Activated naive CD4-positive, alpha-beta T cell treated with anti-CD3 and anti-CD28 coated beads, Interleukin-2, amount 50 U/mL, for 72 hours (primary cell): ENCODE measurements around the gene C8G. TPM values are rescaled to one million over a fixed set of nuclear protein-coding genes. Genes with fewer than 3 reads are reported as not detected.

Experiments
- ATAC-seq, 2 donors: fragments of 150-1000 bp; cut with Tn5 transposase; 2 replicates each; pipeline ENCODE4 v1.10.0; 2021; ENCODE audit warnings: mild to moderate bottlenecking in 2 of 2, moderate library complexity in 2 of 2
- DNase-seq, 2 donors: peaks; one replicate each; pipeline ENCODE4 v3.0.0; 2021 to 2022; ENCODE audit warnings: low spot score in 2 of 2
- H3K27ac Mint-ChIP-seq, 2 donors: one replicate each; pipeline ENCODE4 v1.8.0; 2022; ENCODE audit warnings: mild to moderate bottlenecking in 2 of 2, mixed read lengths in 2 of 2
- H3K36me3 Mint-ChIP-seq, 2 donors: one replicate each; pipeline ENCODE4 v1.8.0; 2022; ENCODE audit warnings: mixed read lengths in 2 of 2
- H3K9me3 Mint-ChIP-seq, 2 donors: one replicate each; pipeline ENCODE4 v1.8.0; 2022; ENCODE audit warnings: mixed read lengths in 2 of 2
- total RNA-seq, 2 donors: library from RNA; stranded (reverse); gene quantifications; one replicate each; pipeline ENCODE4 v1.2.3, GENCODE V29; 2022

C8G gene
- total RNA-seq, 2 donors from 2014 or later, result 1.5 to 2.5 TPM

- H3K27ac Mint-ChIP-seq, result no peak overlapping the region
- no peaks in the 10 kb centered on the region for H3K36me3 Mint-ChIP-seq
- H3K9me3 Mint-ChIP-seq, result no peaks in the 10 kb centered on the region
- DNase-seq (no peak), ATAC-seq (no peak)
Measured at GRCh38 chr9:136964833-136965422, 19.9 kb downstream of the C8G start.

- H3K9me3 Mint-ChIP-seq, result no peaks in the 10 kb centered on the region
- peak; percentile 51 to 57 for ATAC-seq
- no peaks in the 10 kb centered on the region for H3K36me3 Mint-ChIP-seq
- DNase-seq, result no peak
- H3K27ac Mint-ChIP-seq, result peak overlapping the region in 1 of 2 donors; percentile 46
Measured at GRCh38 chr9:136965771-136966484, 20.9 kb downstream of the C8G start.

- H3K27ac Mint-ChIP-seq, result no peak overlapping the region
- no peaks in the 10 kb centered on the region for H3K9me3 Mint-ChIP-seq
- DNase-seq (no peak), ATAC-seq (no peak)
- H3K36me3 Mint-ChIP-seq, result no peaks in the 10 kb centered on the region
Measured at GRCh38 chr9:136968333-136969127, 23.5 kb downstream of the C8G start.

GRCh38 chr9:136969150-136969549 lies 24.1 kb downstream of the C8G start:
- Mint-ChIP-seq H3K27ac (no peak overlapping the region), H3K36me3 (no peaks in the 10 kb centered on the region), H3K9me3 (no peaks in the 10 kb centered on the region)
- no peak for ATAC-seq
- DNase-seq, result no peak

GRCh38 chr9:136969774-136970173 lies 24.7 kb downstream of the C8G start:
- Mint-ChIP-seq H3K27ac (no peak overlapping the region), H3K36me3 (no peaks in the 10 kb centered on the region), H3K9me3 (no peaks in the 10 kb centered on the region)
- DNase-seq, result no peak
- ATAC-seq, result no peak

GRCh38 chr9:136970361-136970760 lies 25.3 kb downstream of the C8G start:
- Mint-ChIP-seq H3K36me3 (no peaks in the 10 kb centered on the region), H3K9me3 (no peaks in the 10 kb centered on the region), H3K27ac (no peak overlapping the region)
- ATAC-seq (no peak), DNase-seq (no peak)

- Mint-ChIP-seq H3K27ac (no peak overlapping the region), H3K9me3 (no peaks in the 10 kb centered on the region), H3K36me3 (no peaks in the 10 kb centered on the region)
- no peak for DNase-seq
- no peak for ATAC-seq
Measured at GRCh38 chr9:136971746-136972145, 26.7 kb downstream of the C8G start.

GRCh38 chr9:136972335-136972734 lies 27.3 kb downstream of the C8G start:
- Mint-ChIP-seq H3K9me3 (no peaks in the 10 kb centered on the region), H3K36me3 (no peaks in the 10 kb centered on the region), H3K27ac (no peak overlapping the region)
- DNase-seq, result no peak
- ATAC-seq, result no peak

- no peak for DNase-seq
- H3K36me3 Mint-ChIP-seq, result no peaks in the 10 kb centered on the region
- H3K9me3 Mint-ChIP-seq, result no peaks in the 10 kb centered on the region
- ATAC-seq, result no peak
- no peak overlapping the region for H3K27ac Mint-ChIP-seq
Measured at GRCh38 chr9:136972743-136973142, 27.7 kb downstream of the C8G start.

GRCh38 chr9:136973618-136974617 lies 28.9 kb downstream of the C8G start:
- Mint-ChIP-seq H3K36me3 (no peaks in the 10 kb centered on the region), H3K27ac (no peak overlapping the region), H3K9me3 (no peaks in the 10 kb centered on the region)
- ATAC-seq (no peak), DNase-seq (no peak)

GRCh38 chr9:136974817-136975535 lies 29.9 kb downstream of the C8G start:
- DNase-seq (no peak), ATAC-seq (no peak)
- Mint-ChIP-seq H3K27ac (no peak overlapping the region), H3K9me3 (no peaks in the 10 kb centered on the region), H3K36me3 (no peaks in the 10 kb centered on the region)

GRCh38 chr9:136975644-136976043 lies 30.6 kb downstream of the C8G start:
- Mint-ChIP-seq H3K27ac (no peak overlapping the region), H3K9me3 (no peaks in the 10 kb centered on the region)

GRCh38 chr9:136977223-136977622 lies 32.2 kb downstream of the C8G start, which contains the start of gene PTGDS:
PTGDS (plus strand) TSS chr9:136977504; CDS start chr9:136977579, 75 bp downstream.
- H3K27ac Mint-ChIP-seq, result no peak within 1 kb of the TSS
- DNase-seq (no peak), ATAC-seq (no peak)
- H3K36me3 Mint-ChIP-seq, result no peaks in the 10 kb centered on the region
- H3K9me3 Mint-ChIP-seq, result no peaks in the 10 kb centered on the region

More at GRCh38 chr9:136975644-136976043, 30.6 kb downstream of the C8G start:
- H3K36me3 Mint-ChIP-seq, result no peaks in the 10 kb centered on the region
- peak in 1 of 2 donors; percentile 50 for DNase-seq
- peak in 1 of 2 donors; percentile 12 for ATAC-seq

GRCh38 chr9:136977649-136978072 lies 32.6 kb downstream of the C8G start:
- no peak for ATAC-seq
- Mint-ChIP-seq H3K27ac (no peak overlapping the region), H3K36me3 (no peaks in the 10 kb centered on the region), H3K9me3 (no peaks in the 10 kb centered on the region)
- no peak for DNase-seq

GRCh38 chr9:136978073-136978864 lies 33.2 kb downstream of the C8G start:
- no peak overlapping the region for H3K27ac Mint-ChIP-seq
- H3K36me3 Mint-ChIP-seq, result no peaks in the 10 kb centered on the region
- peak in 1 of 2 donors; percentile 67 for DNase-seq
- peak; percentile 9 to 54 for ATAC-seq
- H3K9me3 Mint-ChIP-seq, result no peaks in the 10 kb centered on the region
